GM23338 (cell line): ENCODE data around the gene RAB11FIP4. TPM values are rescaled to one million over a fixed set of nuclear protein-coding genes. Genes with fewer than 3 reads are reported as not detected.

Experiments used
- ATAC-seq: fragments of 200-7000 bp; cut with Tn5 transposase; 3 replicates; pipeline ENCODE4 v1.9.1; 2020
- DNase-seq: peaks from one replicate; pipeline ENCODE4 v3.0.0-alpha.2; 2015; ENCODE audit warnings: low spot score
- H2AFZ ChIP-seq: fragments of 200-600 bp; sonication (generic); 2 replicates; pipeline ENCODE4 v1.8.0; 2016; ENCODE audit warnings: antibody characterized with exemption, mild to moderate bottlenecking, moderate library complexity
- H3F3A ChIP-seq: fragments of 200-600 bp; sonication (generic); replicated peaks from 2 replicates; pipeline ENCODE4 v1.8.0; 2017; ENCODE audit warnings: antibody characterized with exemption, mixed run types, low read depth
- H3K27ac ChIP-seq: fragments of 200-600 bp; sonication (generic); 2 replicates; pipeline ENCODE4 v1.6.1; 2016; ENCODE audit warnings: low read depth
- H3K27me3 ChIP-seq: fragments of 200-600 bp; sonication (generic); 2 replicates; pipeline ENCODE4 v1.8.0; 2016; ENCODE audit warnings: mild to moderate bottlenecking, mixed run types, moderate library complexity; ENCODE audit not compliant: insufficient read depth
- H3K36me3 ChIP-seq: fragments of 200-600 bp; sonication (generic); 2 replicates; pipeline ENCODE4 v1.8.0; 2016; ENCODE audit warnings: mild to moderate bottlenecking; ENCODE audit not compliant: insufficient read depth
- H3K4me1 ChIP-seq: fragments of 200-600 bp; sonication (generic); 2 replicates; pipeline ENCODE4 v1.8.0; 2016; ENCODE audit warnings: mild to moderate bottlenecking, moderate library complexity; ENCODE audit not compliant: insufficient read depth
- H3K4me2 ChIP-seq: fragments of 200-600 bp; sonication (generic); 2 replicates; pipeline ENCODE4 v1.7.1; 2017; ENCODE audit warnings: mixed run types
- H3K4me3 ChIP-seq: fragments of 200-600 bp; sonication (generic); 2 replicates; pipeline ENCODE4 v1.6.1; 2016; ENCODE audit warnings: mixed run types
- H3K79me2 ChIP-seq: fragments of 200-600 bp; sonication (generic); replicated peaks from 2 replicates; pipeline ENCODE4 v1.8.0; 2017; ENCODE audit warnings: mild to moderate bottlenecking; ENCODE audit not compliant: insufficient read depth
- H3K9me2 ChIP-seq: fragments of 200-600 bp; sonication (generic); 2 replicates; pipeline ENCODE4 v1.8.0; 2017; ENCODE audit not compliant: insufficient read depth
- H4K20me1 ChIP-seq: fragments of 200-600 bp; sonication (generic); replicated peaks from 2 replicates; pipeline ENCODE4 v1.8.0; 2017; ENCODE audit warnings: mild to moderate bottlenecking; ENCODE audit not compliant: insufficient read depth
- H3K27ac Mint-ChIP-seq: 2 replicates; pipeline ENCODE4 v1.8.0; 2020; ENCODE audit warnings: inconsistent platforms, mild to moderate bottlenecking, moderate library complexity, mixed read lengths
- H3K27me3 Mint-ChIP-seq: 3 replicates; pipeline ENCODE4 v1.8.0; 2022; ENCODE audit warnings: low read depth, mild to moderate bottlenecking, moderate library complexity, mixed read lengths, inconsistent platforms; ENCODE audit not compliant: insufficient read depth, poor library complexity
- H3K36me3 Mint-ChIP-seq: 3 replicates; pipeline ENCODE4 v1.8.0; 2021; ENCODE audit warnings: low read depth, mild to moderate bottlenecking, inconsistent platforms, moderate library complexity, mixed read lengths
- H3K4me1 Mint-ChIP-seq: 3 replicates; pipeline ENCODE4 v1.8.0; 2020; ENCODE audit warnings: mild to moderate bottlenecking, inconsistent platforms, mixed read lengths
- H3K4me3 Mint-ChIP-seq: 3 replicates; pipeline ENCODE4 v1.8.0; 2021; ENCODE audit warnings: moderate library complexity, mild to moderate bottlenecking, inconsistent platforms, mixed read lengths
- H3K9me3 Mint-ChIP-seq: 3 replicates; pipeline ENCODE4 v1.8.0; 2020; ENCODE audit warnings: moderate library complexity, mild to moderate bottlenecking, inconsistent platforms, mixed read lengths
- CREB1 ChIP-seq: fragments of 250-450 bp; sonication (Bioruptor Pico); IDR thresholded peaks from 2 replicates; pipeline ENCODE4 v1.5.0; 2020; ENCODE audit warnings: low read depth, mild to moderate bottlenecking, moderate library complexity
- EZH2phosphoT487 ChIP-seq: fragments of 200-600 bp; sonication (generic); IDR thresholded peaks from one replicate; pipeline ENCODE4 v1.8.1; 2018; ENCODE audit warnings: antibody characterized with exemption; ENCODE audit not compliant: unreplicated experiment
- JUNB ChIP-seq: IDR thresholded peaks from one replicate; pipeline ENCODE4 v1.6.1; 2016; ENCODE audit warnings: antibody characterized with exemption; ENCODE audit not compliant: unreplicated experiment
- NANOG ChIP-seq: IDR thresholded peaks from 2 replicates; pipeline ENCODE4 v1.6.1; 2016; ENCODE audit warnings: antibody characterized with exemption, borderline replicate concordance
- POLR2AphosphoS5 ChIP-seq: IDR thresholded peaks from 2 replicates; pipeline ENCODE4 v1.6.1; 2016; ENCODE audit warnings: antibody characterized with exemption, low read depth
- STAT1 ChIP-seq: IDR thresholded peaks from one replicate; pipeline ENCODE4 v1.6.1; 2016; ENCODE audit warnings: antibody characterized with exemption; ENCODE audit not compliant: unreplicated experiment
- ZNF114 ChIP-seq: fragments of 250-450 bp; sonication (Bioruptor Pico); IDR thresholded peaks from 2 replicates; pipeline ENCODE4 v1.5.0; 2020; ENCODE audit warnings: mild to moderate bottlenecking, moderate library complexity
- ZNF331 ChIP-seq: fragments of 250-450 bp; sonication (Bioruptor Pico); IDR thresholded peaks from 2 replicates; pipeline ENCODE4 v1.5.0; 2020; ENCODE audit warnings: low read depth, mild to moderate bottlenecking, moderate library complexity
- polyA plus RNA-seq: library from polyadenylated mRNA; unstranded; fragments of >200 nt; fragmentation: Nextera tagmentation; extraction: Ambion mirVana; gene quantifications from 2 replicates; pipeline ENCODE4 v1.2.1, GENCODE V29; 2016
- total RNA-seq: library from RNA; depleted of rRNA; stranded (reverse); fragments of >200 nt; shearing (Covaris generic); gene quantifications from 2 replicates; pipeline ENCODE4 v1.2.3, GENCODE V29; 2014
- TF ChIP-seq, protein P1 (sequence below): fragments of 250-450 bp; sonication (Bioruptor Pico); IDR thresholded peaks from 2 replicates; pipeline ENCODE4 v1.5.0; 2020; ENCODE audit warnings: mild to moderate bottlenecking, moderate library complexity

The RAB11FIP4 gene
- total and polyA plus RNA-seq, 2 experiments from 2014 or later = 26.0 to 65.6 TPM

DNA sequence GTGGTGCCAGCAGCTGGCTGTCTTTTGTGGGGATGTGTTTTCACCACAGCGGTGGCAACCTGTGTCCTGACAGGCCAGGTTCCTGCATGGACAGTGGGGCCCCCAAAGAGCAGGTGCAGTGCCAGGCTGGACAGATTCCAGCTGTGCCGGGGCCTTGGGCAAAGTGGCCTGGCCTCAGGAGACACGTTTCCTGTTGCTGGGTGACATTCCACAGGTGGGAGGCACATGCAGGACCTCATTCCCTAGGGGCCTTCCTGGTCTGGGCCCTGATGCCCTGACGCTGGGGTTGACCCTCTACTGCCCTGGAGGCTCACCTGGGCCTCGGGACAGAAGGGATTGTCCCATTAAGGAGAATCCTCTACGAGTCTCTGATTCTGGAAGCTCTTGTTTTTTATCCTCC is 182.4 kb downstream of the RAB11FIP4 start:
- DNase-seq = no peak
- Histone ChIP-seq H3K79me2 (no peaks in the 10 kb centered on the region), H3K27ac (no peak overlapping the region), H3K36me3 (no peaks in the 10 kb centered on the region), H3K9me2 (no peaks in the 10 kb centered on the region), H3K4me3 (no peak overlapping the region), H4K20me1 (no peaks in the 10 kb centered on the region; the same call in 1 of the 2 replicates), H3K27me3 (no peaks in the 10 kb centered on the region), H2AFZ (no peak overlapping the region), H3K4me1 (no peaks in the 10 kb centered on the region), H3F3A (no peaks in the 10 kb centered on the region), H3K4me2 (no peak overlapping the region)
- Mint-ChIP-seq H3K27me3 (peaks cover 3% of the 10 kb centered on the region), H3K9me3 (no peaks in the 10 kb centered on the region), H3K36me3 (no peaks in the 10 kb centered on the region), H3K27ac (no peak overlapping the region), H3K4me1 (peaks cover 11% of the 10 kb centered on the region), H3K4me3 (no peak overlapping the region)
- TF ChIP-seq STAT1 (no peak), EZH2phosphoT487 (no peak), NANOG (no peak), POLR2AphosphoS5 (no peak), ZNF331 (CRISPR knock-in tag) (no peak)
- TF ChIP-seq, protein P1, sequence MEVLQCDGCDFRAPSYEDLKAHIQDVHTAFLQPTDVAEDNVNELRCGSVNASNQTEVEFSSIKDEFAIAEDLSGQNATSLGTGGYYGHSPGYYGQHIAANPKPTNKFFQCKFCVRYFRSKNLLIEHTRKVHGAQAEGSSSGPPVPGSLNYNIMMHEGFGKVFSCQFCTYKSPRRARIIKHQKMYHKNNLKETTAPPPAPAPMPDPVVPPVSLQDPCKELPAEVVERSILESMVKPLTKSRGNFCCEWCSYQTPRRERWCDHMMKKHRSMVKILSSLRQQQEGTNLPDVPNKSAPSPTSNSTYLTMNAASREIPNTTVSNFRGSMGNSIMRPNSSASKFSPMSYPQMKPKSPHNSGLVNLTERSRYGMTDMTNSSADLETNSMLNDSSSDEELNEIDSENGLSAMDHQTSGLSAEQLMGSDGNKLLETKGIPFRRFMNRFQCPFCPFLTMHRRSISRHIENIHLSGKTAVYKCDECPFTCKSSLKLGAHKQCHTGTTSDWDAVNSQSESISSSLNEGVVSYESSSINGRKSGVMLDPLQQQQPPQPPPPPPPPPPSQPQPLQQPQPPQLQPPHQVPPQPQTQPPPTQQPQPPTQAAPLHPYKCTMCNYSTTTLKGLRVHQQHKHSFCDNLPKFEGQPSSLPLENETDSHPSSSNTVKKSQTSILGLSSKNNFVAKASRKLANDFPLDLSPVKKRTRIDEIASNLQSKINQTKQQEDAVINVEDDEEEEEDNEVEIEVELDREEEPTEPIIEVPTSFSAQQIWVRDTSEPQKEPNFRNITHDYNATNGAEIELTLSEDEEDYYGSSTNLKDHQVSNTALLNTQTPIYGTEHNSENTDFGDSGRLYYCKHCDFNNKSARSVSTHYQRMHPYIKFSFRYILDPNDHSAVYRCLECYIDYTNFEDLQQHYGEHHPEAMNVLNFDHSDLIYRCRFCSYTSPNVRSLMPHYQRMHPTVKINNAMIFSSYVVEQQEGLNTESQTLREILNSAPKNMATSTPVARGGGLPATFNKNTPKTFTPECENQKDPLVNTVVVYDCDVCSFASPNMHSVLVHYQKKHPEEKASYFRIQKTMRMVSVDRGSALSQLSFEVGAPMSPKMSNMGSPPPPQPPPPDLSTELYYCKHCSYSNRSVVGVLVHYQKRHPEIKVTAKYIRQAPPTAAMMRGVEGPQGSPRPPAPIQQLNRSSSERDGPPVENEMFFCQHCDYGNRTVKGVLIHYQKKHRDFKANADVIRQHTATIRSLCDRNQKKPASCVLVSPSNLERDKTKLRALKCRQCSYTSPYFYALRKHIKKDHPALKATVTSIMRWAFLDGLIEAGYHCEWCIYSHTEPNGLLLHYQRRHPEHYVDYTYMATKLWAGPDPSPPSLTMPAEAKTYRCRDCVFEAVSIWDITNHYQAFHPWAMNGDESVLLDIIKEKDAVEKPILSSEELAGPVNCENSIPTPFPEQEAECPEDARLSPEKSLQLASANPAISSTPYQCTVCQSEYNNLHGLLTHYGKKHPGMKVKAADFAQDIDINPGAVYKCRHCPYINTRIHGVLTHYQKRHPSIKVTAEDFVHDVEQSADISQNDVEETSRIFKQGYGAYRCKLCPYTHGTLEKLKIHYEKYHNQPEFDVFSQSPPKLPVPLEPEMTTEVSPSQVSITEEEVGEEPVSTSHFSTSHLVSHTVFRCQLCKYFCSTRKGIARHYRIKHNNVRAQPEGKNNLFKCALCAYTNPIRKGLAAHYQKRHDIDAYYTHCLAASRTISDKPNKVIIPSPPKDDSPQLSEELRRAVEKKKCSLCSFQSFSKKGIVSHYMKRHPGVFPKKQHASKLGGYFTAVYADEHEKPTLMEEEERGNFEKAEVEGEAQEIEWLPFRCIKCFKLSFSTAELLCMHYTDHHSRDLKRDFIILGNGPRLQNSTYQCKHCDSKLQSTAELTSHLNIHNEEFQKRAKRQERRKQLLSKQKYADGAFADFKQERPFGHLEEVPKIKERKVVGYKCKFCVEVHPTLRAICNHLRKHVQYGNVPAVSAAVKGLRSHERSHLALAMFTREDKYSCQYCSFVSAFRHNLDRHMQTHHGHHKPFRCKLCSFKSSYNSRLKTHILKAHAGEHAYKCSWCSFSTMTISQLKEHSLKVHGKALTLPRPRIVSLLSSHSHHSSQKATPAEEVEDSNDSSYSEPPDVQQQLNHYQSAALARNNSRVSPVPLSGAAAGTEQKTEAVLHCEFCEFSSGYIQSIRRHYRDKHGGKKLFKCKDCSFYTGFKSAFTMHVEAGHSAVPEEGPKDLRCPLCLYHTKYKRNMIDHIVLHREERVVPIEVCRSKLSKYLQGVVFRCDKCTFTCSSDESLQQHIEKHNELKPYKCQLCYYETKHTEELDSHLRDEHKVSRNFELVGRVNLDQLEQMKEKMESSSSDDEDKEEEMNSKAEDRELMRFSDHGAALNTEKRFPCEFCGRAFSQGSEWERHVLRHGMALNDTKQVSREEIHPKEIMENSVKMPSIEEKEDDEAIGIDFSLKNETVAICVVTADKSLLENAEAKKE (CRISPR knock-in tag) = no peak
- no peak for ATAC-seq

DNA sequence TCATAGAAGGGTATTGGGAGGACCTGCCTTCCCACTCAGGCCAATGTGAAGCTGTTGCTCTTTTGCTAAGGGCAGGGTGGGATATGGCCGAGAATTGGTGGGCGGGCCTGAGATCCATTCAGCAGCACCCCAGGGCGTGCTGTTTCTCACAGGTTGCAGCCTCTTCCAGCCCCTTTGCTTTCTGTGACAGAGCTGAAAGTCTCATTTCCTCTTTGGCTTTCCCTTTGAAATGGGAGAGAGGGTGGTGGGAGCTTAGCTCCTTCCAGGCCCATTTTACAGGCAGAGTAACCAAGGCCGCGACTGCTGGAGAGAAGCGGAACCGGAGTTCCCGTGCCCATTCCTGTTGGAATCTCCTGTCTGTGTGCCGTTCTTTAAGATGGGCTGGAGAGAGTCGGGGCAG is 183.0 kb downstream of the RAB11FIP4 start:
- Histone ChIP-seq H3K27me3 (no peaks in the 10 kb centered on the region), H4K20me1 (no peaks in the 10 kb centered on the region; the same call in 1 of the 2 replicates), H3K27ac (no peak overlapping the region), H3K36me3 (no peaks in the 10 kb centered on the region), H2AFZ (no peak overlapping the region), H3K4me1 (no peaks in the 10 kb centered on the region), H3K4me3 (no peak overlapping the region), H3F3A (no peaks in the 10 kb centered on the region), H3K4me2 (no peak overlapping the region), H3K79me2 (no peaks in the 10 kb centered on the region), H3K9me2 (no peaks in the 10 kb centered on the region)
- no peak overlapping the region for H3K4me3 Mint-ChIP-seq
- no peaks in the 10 kb centered on the region for H3K36me3 Mint-ChIP-seq
- H3K27ac Mint-ChIP-seq = no peak overlapping the region
- DNase-seq = no peak
- no peak for ATAC-seq
- peaks cover 11% of the 10 kb centered on the region for H3K4me1 Mint-ChIP-seq
- H3K9me3 Mint-ChIP-seq = no peaks in the 10 kb centered on the region
- peaks cover 3% of the 10 kb centered on the region for H3K27me3 Mint-ChIP-seq
- TF ChIP-seq JUNB (no peak), CREB1 (CRISPR knock-in tag) (no peak), ZNF114 (CRISPR knock-in tag) (no peak)
